Left lung (tissue), 10 donors: ENCODE measurements around the gene TXNDC8. TPM values are rescaled to one million over a fixed set of nuclear protein-coding genes. Genes with fewer than 3 reads are reported as not detected.

ENCODE experiments used
- ATAC-seq: fragments of 200-7000 bp; cut with Tn5 transposase; one replicate; pipeline ENCODE4 v1.9.1; 2020; ENCODE audit warnings: moderate library complexity
- DNase-seq, 4 donors: peaks; one replicate each; pipeline ENCODE4 v3.0.0-alpha.2; 2013 to 2020
- H3K27ac ChIP-seq, 2 donors: fragments of 200-600 bp; sonication (generic) in 1 of 2; one replicate each; pipeline versions ENCODE4 v1.5.0 to v1.8.0; 2020 to 2021
- H3K27me3 ChIP-seq, 2 donors: fragments of 200-600 bp; sonication (generic) in 1 of 2; one replicate each; pipeline versions ENCODE4 v1.5.0 to v1.8.0; 2020 to 2021
- H3K36me3 ChIP-seq, 2 donors: fragments of 200-600 bp; sonication (generic) in 1 of 2; one replicate each; pipeline versions ENCODE4 v1.5.0 to v1.8.0; 2020 to 2021
- H3K4me1 ChIP-seq, 2 donors: fragments of 200-600 bp; one replicate each; pipeline ENCODE4 v1.8.0; 2021
- H3K4me3 ChIP-seq, 2 donors: fragments of 200-600 bp; sonication (generic) in 1 of 2; one replicate each; pipeline versions ENCODE4 v1.5.0 to v1.8.0; 2020 to 2021; ENCODE audit warnings: mild to moderate bottlenecking in 1 of 2
- H3K9me3 ChIP-seq, 2 donors: fragments of 200-600 bp; sonication (generic) in 1 of 2; one replicate each; pipeline versions ENCODE4 v1.5.0 to v1.8.0; 2020 to 2021
- intact Hi-C, 2 donors: fragments of 100-400 bp; cut with DNase I; formaldehyde crosslinking; loops; one replicate each; pipeline versions ENCODE4 v1.11.2 to v1.14.2; 2022
- polyA plus RNA-seq, 6 donors: library from polyadenylated mRNA; unstranded; fragments of 120-200 nt; gene quantifications; one replicate each; pipeline ENCODE4 v1.2.1, GENCODE V29; 2013; ENCODE audit not compliant: insufficient read length in 6 of 6
- total RNA-seq, 2 donors: library from RNA; stranded (reverse); fragmentation: NEBNext Ultra II Directional; extraction: Animal tissue kit (Norgen Biotek cat#: 25700); gene quantifications; one replicate each; pipeline ENCODE4 v1.2.1, GENCODE V29; 2021
- TF ChIP-seq, protein P1 (sequence below), 2 donors: fragments of 200-600 bp; sonication (generic) in 1 of 2; IDR thresholded peaks; one replicate each; pipeline versions ENCODE4 v1.5.0 to v1.8.0; 2021; ENCODE audit warnings: antibody characterized with exemption in 2 of 2
- donor health status: DM: no; HTN: yes; CAD: no.
- donor health status: DM: no; HTN: no; CAD: no.

The TXNDC8 gene
- total and polyA plus RNA-seq, 8 donors, result not detected

- Histone ChIP-seq H3K27ac (no peak overlapping the region), H3K4me1 (no peaks in the 10 kb centered on the region), H3K9me3 (no peaks in the 10 kb centered on the region), H3K36me3 (no peaks in the 10 kb centered on the region), H3K4me3 (no peak overlapping the region), H3K27me3 (no peaks in the 10 kb centered on the region)
- intact Hi-C loops, result no loop called here
- DNase-seq, result no peak
- ATAC-seq, result no peak
- TF ChIP-seq, protein P1, sequence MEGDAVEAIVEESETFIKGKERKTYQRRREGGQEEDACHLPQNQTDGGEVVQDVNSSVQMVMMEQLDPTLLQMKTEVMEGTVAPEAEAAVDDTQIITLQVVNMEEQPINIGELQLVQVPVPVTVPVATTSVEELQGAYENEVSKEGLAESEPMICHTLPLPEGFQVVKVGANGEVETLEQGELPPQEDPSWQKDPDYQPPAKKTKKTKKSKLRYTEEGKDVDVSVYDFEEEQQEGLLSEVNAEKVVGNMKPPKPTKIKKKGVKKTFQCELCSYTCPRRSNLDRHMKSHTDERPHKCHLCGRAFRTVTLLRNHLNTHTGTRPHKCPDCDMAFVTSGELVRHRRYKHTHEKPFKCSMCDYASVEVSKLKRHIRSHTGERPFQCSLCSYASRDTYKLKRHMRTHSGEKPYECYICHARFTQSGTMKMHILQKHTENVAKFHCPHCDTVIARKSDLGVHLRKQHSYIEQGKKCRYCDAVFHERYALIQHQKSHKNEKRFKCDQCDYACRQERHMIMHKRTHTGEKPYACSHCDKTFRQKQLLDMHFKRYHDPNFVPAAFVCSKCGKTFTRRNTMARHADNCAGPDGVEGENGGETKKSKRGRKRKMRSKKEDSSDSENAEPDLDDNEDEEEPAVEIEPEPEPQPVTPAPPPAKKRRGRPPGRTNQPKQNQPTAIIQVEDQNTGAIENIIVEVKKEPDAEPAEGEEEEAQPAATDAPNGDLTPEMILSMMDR (IDR thresholded peaks at IDR 0.05), result no peak
These were observed 8.7 kb upstream of the TXNDC8 start for GRCh38 chr9:110346325-110346724.

DNA sequence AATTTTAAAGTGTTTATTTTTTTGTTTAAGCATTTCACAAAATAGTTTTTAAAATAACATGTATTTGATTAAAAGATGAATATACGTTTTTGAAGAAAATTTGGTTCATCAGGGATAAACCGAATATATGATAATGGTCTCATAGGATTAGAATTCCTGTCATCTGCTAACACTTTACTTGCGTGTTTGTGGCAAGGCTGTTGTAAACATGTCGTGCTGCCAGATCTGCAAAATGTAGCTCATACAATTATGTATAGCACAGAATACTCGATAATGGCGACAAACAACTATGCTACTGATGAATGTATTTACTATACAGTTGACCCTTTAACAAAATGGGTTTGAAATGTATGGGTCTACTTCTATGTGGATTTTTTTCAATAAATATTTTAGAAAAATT lies 7.2 kb upstream of the TXNDC8 start:
- TF ChIP-seq, protein P1 (IDR thresholded peaks at IDR 0.05), result no peak
- Histone ChIP-seq H3K36me3 (no peaks in the 10 kb centered on the region), H3K4me1 (no peaks in the 10 kb centered on the region), H3K27ac (no peak overlapping the region), H3K9me3 (no peaks in the 10 kb centered on the region), H3K27me3 (no peaks in the 10 kb centered on the region), H3K4me3 (no peak overlapping the region)
- no peak for DNase-seq
- no peak for ATAC-seq
- intact Hi-C loops, result no loop called here

DNA sequence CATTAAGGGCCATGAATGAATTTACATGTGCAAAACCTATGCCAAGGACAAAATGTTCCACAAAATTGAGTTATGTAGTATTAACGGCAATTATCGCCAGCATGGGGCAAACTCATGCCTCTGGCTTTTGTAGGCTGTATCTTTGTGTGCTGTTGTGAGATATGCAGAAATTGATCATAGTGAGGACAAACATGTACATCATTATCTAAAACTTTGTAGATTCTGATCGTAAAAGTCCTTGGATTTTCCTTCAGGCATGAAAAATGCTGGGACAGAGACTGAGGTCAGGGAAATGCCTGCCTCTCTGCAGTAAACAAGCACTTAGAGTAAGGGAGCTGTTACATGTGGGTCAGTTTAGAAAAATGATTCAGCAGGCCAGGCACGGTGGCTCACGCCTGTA lies 5.9 kb upstream of the TXNDC8 start:
- intact Hi-C loops, result no loop called here
- Histone ChIP-seq H3K36me3 (no peaks in the 10 kb centered on the region), H3K27ac (no peak overlapping the region), H3K4me3 (no peak overlapping the region), H3K27me3 (no peaks in the 10 kb centered on the region), H3K9me3 (no peaks in the 10 kb centered on the region), H3K4me1 (no peaks in the 10 kb centered on the region)
- no peak for DNase-seq
- ATAC-seq, result no peak
- TF ChIP-seq, protein P1 (IDR thresholded peaks at IDR 0.05), result no peak

GRCh38 chr9:110340306-110340705 lies 2.6 kb upstream of the TXNDC8 start:
- intact Hi-C loops, result no loop called here
- no peaks in the 10 kb centered on the region for H3K9me3 ChIP-seq
- no peak for ATAC-seq

DNA sequence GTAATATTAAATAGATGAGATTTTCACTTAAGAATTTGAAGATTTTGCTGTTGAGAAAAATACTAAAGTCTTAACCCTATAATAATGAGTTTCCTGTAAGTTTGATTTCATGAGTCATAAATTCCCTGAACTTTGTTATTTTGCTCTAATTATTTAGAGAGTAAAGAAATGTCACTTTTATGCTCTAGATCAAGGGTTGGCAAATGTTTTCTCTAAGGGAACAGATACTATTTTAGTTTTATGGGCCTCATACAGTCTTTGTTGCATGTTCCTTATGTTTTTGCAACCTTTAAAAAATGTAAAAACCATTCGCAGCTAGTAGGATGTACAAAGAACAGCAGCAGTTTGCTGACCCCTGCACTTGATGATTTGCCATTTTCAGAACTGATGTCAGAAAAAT lies 480 bp upstream of the TXNDC8 start:
- no peak overlapping the region for H3K4me3 ChIP-seq
- no peaks in the 10 kb centered on the region for H3K4me1 ChIP-seq
- TF ChIP-seq, protein P1 (IDR thresholded peaks at IDR 0.05), result no peak
- DNase-seq (no peak), ATAC-seq (no peak)
- H3K9me3 ChIP-seq, result no peaks in the 10 kb centered on the region
- no peak overlapping the region for H3K27ac ChIP-seq
- no peaks in the 10 kb centered on the region for H3K36me3 ChIP-seq
- H3K27me3 ChIP-seq, result no peaks in the 10 kb centered on the region
- intact Hi-C loops, result no loop called here

More at GRCh38 chr9:110340306-110340705, 2.6 kb upstream of the TXNDC8 start:
- DNase-seq, result no peak
- TF ChIP-seq, protein P1 (IDR thresholded peaks at IDR 0.05), result no peak
- Histone ChIP-seq H3K4me3 (no peak overlapping the region), H3K36me3 (no peaks in the 10 kb centered on the region), H3K27me3 (no peaks in the 10 kb centered on the region), H3K27ac (no peak overlapping the region), H3K4me1 (no peaks in the 10 kb centered on the region)
